Lower leg skin (tissue), 4 donors: ENCODE measurements around the gene INTS4. TPM values are rescaled to one million over a fixed set of nuclear protein-coding genes. Genes with fewer than 3 reads are reported as not detected.
"Not testable (repeated sequence)": the region's sequence is repeated elsewhere in the genome, so short reads cannot be mapped to it uniquely, and the experiment has no call there.

Experiments used
- DNase-seq, 2 donors: peaks; one replicate each; pipeline ENCODE4 v3.0.0-alpha.2; 2019; ENCODE audit warnings: low spot score in 2 of 2
- H3K4me3 ChIP-seq: fragments of 200-600 bp; sonication (generic); 2 replicates; pipeline ENCODE4 v1.5.1; 2017; ENCODE audit warnings: mild to moderate bottlenecking, low read depth; ENCODE audit not compliant: poor library complexity, severe bottlenecking
- POLR2A ChIP-seq, 2 donors: fragments of 450-650 bp; IDR thresholded peaks; one replicate each; pipeline ENCODE4 v1.6.1; 2016 to 2017; ENCODE audit warnings: antibody characterized with exemption in 2 of 2, mild to moderate bottlenecking in 1 of 2, moderate library complexity in 1 of 2
- WGBS, 2 donors: methylation state at CpG; one replicate each; pipeline ENCODE4 v1.1.5; 2018; 5-methylcytosine and 5-hydroxymethylcytosine counted together
- intact Hi-C: fragments of 100-400 bp; cut with DNase I; formaldehyde crosslinking; loops from one replicate; pipeline ENCODE4 v1.15.0; 2023; ENCODE audit warnings: low total_unique reads
- total RNA-seq, 4 donors: library from RNA; depleted of rRNA; stranded (reverse); fragments of >200 nt; gene quantifications; one replicate each; pipeline ENCODE4 v1.1.0, GENCODE V29; 2016
- TF ChIP-seq, protein P1 (sequence below), 3 donors: fragments of 450-650 bp; IDR thresholded peaks; one replicate each; pipeline ENCODE4 v1.5.1; 2016; ENCODE audit warnings: antibody characterized with exemption in 3 of 3, mild to moderate bottlenecking in 3 of 3, moderate library complexity in 2 of 3

INTS4 gene
- total RNA-seq, 4 donors from 2014 or later = 14.7 to 24.8 (median 18.3) TPM

DNA sequence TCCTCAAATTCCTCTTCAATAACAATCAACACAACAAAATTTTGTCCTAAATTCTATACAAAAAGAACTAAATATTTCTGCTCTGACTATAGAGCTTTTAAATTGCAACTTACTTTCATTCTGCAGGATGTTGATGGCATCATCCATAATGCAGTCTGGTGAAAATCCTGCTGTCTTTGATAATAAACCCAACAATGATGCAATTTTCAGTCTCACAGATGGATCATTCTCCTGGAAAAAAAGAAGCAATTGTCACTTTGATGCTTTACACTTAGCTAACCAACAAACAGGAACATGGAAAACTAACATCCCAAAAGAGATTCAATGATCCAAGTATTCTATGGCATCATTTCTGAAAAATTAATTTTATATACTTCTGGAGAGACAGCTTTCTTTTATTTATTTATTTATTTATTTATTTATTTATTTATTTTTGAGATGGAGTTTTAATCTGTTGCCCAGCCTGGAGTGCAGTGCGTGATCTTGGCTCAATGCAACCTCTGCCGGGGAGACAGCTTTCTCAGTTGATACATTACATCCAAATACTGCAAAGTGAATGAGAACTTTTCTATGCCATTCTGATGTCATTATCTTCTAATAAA lies 13.0 kb downstream of the INTS4 start:
- 89 to 98% methylated on average over 2 of the region's 2 CpGs for WGBS, 2 donors
- intact Hi-C loops = no loop called here
- TF ChIP-seq, protein P1, sequence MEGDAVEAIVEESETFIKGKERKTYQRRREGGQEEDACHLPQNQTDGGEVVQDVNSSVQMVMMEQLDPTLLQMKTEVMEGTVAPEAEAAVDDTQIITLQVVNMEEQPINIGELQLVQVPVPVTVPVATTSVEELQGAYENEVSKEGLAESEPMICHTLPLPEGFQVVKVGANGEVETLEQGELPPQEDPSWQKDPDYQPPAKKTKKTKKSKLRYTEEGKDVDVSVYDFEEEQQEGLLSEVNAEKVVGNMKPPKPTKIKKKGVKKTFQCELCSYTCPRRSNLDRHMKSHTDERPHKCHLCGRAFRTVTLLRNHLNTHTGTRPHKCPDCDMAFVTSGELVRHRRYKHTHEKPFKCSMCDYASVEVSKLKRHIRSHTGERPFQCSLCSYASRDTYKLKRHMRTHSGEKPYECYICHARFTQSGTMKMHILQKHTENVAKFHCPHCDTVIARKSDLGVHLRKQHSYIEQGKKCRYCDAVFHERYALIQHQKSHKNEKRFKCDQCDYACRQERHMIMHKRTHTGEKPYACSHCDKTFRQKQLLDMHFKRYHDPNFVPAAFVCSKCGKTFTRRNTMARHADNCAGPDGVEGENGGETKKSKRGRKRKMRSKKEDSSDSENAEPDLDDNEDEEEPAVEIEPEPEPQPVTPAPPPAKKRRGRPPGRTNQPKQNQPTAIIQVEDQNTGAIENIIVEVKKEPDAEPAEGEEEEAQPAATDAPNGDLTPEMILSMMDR (IDR thresholded peaks at IDR 0.05) = no peak
- TF ChIP-seq POLR2A (IDR thresholded peaks at IDR 0.05) = no peak
- no peak overlapping the region for H3K4me3 ChIP-seq
- DNase-seq = no peak

DNA sequence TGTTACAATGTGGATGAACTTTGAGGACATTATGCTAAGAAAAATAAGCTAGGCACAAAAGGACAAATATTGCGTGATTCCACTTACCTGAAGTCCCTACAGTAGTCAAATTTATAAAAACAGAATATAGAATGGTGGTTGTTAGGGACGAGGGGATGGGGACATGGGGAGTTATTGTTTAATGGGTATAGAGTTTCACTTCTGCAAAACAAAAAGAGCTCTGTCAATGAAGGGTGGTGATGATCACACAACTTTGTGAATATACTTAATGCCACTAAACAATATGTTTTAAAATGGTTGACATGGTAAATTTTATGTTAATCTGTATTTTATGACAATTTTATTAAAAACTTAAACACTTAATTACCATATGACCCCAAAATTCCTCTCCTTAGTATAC lies 26.1 kb downstream of the INTS4 start:
- 89 to 93% methylated on average over 2 of the region's 2 CpGs for WGBS, 2 donors

DNA sequence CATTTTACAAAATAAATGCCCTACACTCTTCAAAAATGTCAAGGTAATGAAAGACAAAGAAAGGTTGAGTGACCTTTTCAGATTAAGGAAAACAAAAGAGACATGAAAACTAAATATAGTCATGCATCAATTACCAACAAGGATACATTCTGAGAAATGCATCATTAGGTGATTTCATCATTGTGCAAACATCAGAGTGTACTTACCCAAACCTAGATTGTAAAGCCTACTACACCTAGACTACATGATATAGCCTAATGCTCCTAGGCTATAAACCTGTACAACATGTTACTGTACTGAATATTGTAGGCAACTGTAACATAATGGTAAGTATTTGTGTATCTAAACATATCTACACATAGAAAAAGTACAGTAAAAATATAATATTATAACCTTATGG lies 26.7 kb downstream of the INTS4 start:
- DNase-seq = no peak
- TF ChIP-seq, protein P1 (IDR thresholded peaks at IDR 0.05) = no peak
- TF ChIP-seq POLR2A (IDR thresholded peaks at IDR 0.05) = no peak
- intact Hi-C loops = no loop called here
- H3K4me3 ChIP-seq = no peak overlapping the region

More for the DNA sequence above, 26.1 kb downstream of the INTS4 start:
- no peak overlapping the region for H3K4me3 ChIP-seq
- intact Hi-C loops = no loop called here
- TF ChIP-seq POLR2A (IDR thresholded peaks at IDR 0.05) = no peak
- TF ChIP-seq, protein P1 (IDR thresholded peaks at IDR 0.05) = no peak
- DNase-seq = no peak

DNA sequence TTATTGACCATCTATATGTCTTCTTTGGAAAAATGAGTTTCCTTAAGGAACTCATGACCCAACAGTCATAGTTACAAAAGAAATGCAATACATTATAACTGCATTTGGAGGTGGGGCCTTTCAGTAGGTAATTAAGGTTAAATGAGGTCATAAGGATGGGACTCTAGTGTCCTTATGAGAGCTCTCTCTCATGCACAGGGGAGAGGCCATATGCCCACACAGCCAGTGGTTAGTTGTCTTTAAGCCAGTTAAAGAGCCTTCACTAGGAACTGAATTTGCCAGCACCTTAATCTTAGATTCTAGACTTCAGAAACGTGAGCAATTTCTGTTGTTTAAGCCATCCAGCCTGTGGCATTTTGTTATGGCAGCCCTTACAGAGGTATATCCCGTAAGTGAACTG lies 27.3 kb downstream of the INTS4 start:
- H3K4me3 ChIP-seq = no peak overlapping the region
- DNase-seq = no peak
- TF ChIP-seq POLR2A (IDR thresholded peaks at IDR 0.05) = no peak
- TF ChIP-seq, protein P1 (IDR thresholded peaks at IDR 0.05) = no peak
- 91 to 98% methylated on average over 2 of the region's 2 CpGs for WGBS, 2 donors
- intact Hi-C loops = no loop called here

DNA sequence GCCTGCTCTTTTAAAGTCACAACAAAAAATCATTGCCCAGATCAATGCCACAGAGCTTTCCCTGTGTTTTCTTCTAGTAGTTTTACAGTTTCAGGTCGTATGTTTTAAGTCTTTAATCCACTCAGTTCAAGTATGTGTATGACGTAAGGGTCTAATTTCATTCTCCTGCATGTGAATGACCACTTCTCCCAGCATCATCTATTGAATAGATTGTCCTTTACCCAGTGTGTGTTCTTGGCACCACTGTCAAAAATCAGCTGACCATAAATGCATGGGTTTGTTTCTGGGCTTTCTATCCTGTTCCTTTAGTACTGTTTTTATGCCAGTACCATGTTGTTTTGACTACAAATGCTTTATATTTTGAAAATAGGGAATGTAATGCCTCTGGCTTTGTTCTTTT lies 28.1 kb downstream of the INTS4 start:
- WGBS, 2 donors = 82 to 84% methylated on average over 2 of the region's 2 CpGs
- intact Hi-C loops = no loop called here
- TF ChIP-seq, protein P1 (IDR thresholded peaks at IDR 0.05) = no peak
- no peak overlapping the region for H3K4me3 ChIP-seq
- no peak for DNase-seq

DNA sequence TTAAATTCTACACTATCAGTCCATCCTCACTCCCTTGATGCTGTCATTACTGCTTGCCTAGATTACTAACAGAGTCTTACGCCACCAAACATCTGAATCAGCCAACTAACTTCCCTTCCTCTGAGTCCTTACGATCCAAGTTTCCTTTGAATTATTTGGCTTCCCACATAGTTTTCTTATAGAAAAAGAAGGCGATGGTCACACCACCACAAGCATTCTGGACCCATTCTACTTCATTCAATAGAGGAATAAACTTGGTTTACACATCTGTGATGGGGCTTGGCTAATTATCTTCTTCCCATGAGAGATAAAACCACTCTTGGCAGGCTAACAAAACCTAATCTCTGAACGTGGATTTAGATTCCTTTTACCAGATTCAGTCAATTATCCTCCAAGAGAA lies 35.0 kb downstream of the INTS4 start:
- DNase-seq = no peak
- 81 to 82% methylated on average over 4 of the region's 4 CpGs for WGBS, 2 donors
- intact Hi-C loops = no loop called here
- no peak for TF ChIP-seq POLR2A (IDR thresholded peaks at IDR 0.05)
- TF ChIP-seq, protein P1 (IDR thresholded peaks at IDR 0.05) = no peak
- H3K4me3 ChIP-seq = no peak overlapping the region

DNA sequence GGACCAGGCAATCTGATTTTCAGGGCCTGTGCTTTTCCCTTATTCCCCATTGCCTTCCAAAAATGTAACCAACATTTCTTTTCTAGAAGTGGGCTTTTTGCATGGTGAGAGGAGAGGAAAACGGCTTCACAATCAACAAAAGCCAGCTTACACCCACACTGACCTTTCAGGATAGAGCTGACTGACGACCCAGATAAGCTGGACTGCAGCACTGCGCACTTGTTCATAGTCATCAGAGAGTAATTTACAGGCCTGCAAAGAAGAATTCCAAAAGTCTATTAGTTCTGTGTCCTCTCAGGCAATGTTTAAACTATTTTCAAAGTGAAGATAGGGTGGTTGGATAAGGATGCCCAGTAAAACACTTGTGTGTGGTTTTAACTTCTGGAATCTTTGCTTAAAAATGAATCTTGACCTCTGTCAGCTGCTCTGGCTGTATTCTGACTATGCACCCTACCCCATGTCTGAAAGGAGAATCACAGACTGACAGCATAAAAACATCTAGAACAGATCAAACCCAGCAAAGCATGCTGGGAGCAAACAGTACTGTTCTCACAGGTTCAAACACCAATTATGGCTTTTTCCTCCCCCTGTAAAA lies 35.8 kb downstream of the INTS4 start:
- WGBS, 2 donors = 75 to 86% methylated on average over 3 of the region's 3 CpGs
- DNase-seq, intact Hi-C loops, H3K4me3 ChIP-seq: not testable (repeated sequence)

DNA sequence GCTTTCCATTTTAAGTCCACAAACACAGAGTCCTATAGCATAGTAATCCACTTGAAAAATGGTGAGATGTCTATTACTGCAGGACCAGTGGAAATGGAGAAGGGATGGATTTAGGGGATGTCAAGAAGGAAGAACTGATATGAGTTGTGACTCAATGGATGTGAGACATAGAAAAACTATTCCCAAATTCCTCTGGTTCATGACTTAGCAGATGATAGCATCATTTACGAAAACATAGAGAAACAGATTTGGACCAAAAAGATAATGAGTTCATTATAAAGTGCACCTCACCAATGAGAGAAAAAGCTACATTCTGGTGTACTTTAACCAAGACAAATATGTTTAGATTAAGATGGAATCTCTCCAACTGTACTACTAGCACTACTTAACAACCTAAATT lies 51.2 kb downstream of the INTS4 start:
- DNase-seq, intact Hi-C loops: not testable (repeated sequence)
- 95 to 100% methylated on average over 1 of the region's 1 CpG for WGBS, 2 donors

DNA sequence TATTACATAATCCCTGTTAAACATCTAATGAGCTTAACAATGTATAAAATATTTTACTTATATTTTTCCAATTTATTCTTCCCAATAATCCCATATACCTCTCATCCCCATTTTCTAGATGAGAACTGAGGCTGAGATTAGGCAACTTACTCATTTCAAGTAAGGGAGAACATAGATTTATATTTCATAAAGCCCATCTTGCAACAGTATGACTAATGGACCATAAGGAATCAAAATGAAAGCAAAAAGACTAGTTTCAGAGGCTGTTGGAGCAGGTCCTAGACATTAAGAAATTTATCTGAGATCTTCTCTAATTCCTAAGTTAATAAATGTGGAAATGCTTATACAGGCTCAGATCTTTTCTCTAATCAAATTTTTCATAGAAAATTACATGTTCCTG lies 52.0 kb downstream of the INTS4 start:
- DNase-seq, intact Hi-C loops, H3K4me3 ChIP-seq: not testable (repeated sequence)

More for the DNA sequence above, 51.2 kb downstream of the INTS4 start:
- not testable (repeated sequence) for H3K4me3 ChIP-seq
